GM19467 (cell line): Measurements from ENCODE around the gene BCAS3.
A peak's percentile ranks its signal among the peaks of the same experiment; 100 is the strongest.

Experiments used
- ATAC-seq: cut with Tn5 transposase; IDR thresholded peaks from one replicate; pipeline ENCODE4 v1.9.1; 2021; ENCODE audit warnings: mild to moderate bottlenecking, moderate library complexity; ENCODE audit not compliant: unreplicated experiment

The BCAS3 gene

DNA sequence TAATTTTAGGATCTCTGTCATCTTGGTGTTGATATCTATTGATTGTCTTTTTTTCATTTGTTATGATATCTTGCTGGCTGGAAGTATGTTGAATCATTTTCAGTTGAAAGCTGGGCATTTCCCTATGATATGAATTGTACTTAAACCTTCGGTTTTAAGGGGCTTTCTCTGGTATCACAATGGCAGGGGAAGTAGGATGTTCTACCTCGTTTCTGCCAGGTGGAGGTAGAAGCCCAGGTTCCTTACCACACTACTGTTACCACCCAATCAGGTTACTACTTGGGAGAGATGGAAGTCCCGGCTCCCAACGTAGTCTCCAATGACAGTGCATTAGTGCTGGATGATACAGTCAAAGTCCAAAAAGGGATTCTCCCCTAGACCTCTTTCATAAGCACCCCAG lies 440.3 kb downstream of the BCAS3 start:
- no peak for ATAC-seq

DNA sequence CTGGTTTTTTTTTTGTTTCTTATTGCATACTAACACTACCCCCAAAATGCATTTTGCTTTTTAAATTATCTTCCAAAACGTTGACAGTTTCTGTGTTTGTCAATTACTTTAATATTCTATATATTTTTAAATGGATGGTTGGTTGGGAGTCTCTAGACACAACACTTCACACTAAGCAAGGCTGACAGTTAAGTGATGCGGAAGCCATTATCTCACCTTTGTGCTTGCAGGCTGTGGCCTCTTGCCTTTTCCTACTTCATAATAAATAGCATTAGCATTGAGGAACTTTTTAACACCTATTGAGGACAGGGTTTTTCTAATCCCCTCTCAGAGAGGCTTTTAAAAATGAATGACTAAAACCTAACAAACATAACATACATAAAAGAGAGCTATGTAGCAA lies 441.2 kb downstream of the BCAS3 start:
- no peak for ATAC-seq

DNA sequence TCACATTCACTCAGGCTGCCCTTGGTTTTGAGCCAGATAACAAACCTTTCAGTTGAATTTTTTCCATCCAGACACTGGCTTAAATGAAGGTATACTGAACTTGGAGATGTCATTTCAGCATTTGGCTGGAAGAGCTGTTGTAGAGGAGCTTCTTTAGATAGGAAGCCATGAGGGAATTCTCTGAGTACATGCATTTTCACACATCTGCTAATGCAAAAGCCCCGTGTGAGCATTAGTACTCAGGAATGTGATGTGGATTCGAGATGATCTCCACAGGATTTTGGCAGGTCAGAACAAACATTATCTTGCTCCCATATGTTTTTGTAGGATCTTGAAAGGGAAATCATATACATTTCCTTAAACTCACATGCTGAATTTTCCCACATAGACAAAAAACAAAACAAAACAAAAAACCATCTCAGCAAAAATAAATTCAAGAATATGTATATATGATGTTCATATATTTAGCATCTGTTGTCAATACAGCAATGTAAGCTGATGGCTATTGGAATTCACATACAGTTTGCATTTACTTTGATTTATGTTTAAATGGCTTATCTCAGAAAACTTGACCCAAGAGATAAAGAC lies 444.8 kb downstream of the BCAS3 start:
- no peak for ATAC-seq

DNA sequence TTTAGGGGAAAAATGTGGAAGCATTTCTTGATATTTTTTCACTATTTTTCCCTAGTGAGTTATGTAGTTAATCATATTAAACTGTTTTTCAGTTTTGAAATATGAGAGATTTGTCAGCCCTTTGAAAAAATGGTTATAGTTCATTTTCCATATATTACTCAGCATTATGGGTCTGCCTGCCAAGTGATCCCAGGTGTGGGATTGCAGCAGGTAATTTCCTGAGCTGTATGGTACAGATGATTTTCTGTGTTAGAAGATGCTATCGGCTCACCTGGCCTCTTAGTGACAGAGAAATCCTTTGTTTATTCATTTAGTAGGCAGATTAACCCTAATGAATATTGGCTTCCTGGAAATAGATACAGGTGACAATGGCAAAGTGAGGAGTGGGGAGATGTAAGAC lies 446.9 kb downstream of the BCAS3 start:
- ATAC-seq, result no peak

DNA sequence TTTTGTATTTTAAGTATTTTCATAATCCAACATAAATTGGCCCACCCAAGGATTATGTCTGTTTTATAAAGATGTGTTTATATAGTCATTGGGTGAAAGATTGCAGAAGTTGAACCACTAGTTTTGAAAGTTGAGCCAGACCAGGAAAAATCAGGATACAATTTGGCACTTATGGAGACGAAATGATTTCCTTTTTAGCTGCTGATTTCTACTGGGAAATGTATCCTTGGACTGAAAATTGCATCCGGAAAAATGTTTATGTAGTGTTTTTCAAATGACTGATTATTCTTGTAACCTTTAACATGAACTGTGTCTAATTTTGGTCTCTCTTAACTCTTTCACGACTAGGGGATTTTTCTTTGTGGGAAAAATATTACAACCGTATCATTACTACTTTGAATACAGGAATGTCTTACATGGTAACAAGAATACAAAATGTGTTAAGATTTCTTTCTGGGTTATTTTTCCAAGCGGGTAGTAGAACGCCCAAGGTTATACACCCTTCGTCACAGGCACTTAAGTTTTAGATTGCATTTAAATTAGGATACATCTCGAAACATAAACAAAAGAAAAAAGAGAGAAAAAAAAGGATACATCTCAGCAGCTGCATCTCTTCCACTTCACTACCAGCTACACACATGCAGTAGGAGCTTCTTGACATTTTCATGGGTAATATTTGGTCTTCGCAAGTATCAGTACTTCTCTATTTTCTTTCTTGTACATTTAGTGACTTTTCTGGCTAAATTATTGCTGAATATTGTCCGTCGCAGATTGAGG lies 449.0 kb downstream of the BCAS3 start:
- ATAC-seq, result no peak

DNA sequence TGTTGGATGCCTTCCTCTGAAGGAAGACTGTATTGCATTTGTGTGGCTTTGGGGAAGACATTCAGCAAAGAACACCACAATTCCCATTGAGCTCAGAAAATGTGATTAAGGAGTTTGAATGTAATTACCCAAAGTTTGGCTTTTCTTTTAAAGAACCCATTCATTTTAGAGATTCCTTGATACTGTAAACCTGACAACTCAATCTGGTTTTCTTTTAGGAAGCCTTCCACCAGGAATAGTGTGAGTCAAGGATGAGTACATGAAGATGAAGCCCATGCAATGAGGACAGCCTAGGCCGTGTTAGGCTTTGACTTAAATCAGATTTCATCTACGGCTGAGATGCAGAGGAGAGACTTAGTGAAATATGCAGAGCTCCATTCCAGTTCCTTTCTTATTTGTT lies 450.3 kb downstream of the BCAS3 start:
- ATAC-seq, result no peak

DNA sequence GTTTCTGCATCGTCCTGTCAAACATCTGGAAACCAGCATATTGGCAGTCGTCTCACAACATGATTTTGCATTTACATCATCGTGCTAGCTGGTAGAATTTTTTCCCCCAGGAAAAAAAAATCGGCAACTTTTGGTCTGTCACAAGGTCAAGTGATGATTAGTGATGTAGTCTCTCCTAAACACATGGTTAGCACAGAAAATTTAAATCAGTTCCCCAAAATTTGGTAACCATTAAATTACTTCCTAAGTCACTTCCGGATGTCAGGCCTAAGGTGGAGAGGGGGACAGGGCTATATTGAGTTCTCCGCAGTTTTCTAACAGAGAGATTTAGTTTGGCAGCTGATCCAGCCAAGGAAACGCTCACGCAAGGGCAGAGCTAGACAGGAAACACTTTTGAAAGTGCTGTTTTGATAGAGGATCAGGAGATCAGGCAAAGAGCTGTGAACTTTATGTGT lies 451.0 kb downstream of the BCAS3 start:
- ATAC-seq, result no peak

DNA sequence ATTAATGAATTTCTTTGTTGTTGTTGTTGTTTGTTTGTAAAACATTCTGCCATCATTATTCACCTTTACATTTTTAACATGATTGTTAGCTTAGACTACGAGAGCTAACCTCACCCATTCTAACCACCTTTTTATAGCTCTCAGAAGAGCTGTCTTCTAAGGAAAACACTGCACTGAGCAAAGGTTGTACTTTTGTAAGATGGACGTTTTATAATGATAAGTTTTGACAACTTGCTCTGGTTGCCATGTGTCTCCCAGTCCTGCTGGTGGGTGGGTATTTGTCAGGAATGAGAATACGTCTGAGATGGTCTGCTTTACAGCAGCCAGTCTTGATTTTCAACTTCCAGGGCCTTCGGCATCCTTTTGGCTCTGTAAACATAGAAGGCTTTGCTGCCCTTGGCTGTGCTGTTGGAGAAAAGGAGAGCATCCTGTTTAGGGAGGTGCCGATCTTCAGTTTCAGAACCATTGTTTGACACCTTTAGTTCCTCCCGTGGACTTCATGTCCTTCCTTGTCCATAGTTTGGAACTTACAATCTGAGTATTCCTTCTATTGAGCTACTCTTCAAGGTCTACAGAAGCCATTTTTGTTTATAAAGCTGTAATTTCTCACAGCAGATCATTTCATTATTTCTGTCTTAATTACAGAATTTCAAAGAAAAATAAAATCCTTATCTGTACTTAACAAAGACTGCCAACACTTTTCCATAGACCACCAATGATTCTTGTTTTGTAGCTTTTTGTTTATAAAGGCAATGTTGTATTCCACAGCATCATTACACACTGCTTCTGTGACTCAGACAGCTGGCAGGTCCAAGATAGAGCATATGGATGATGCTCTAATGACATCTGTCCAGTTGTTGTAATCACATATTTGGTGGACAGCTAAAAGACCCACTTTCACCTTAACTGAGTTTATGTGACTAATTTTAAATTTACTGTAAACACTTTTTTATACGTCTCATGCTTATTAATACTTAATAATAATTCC lies 451.9 kb downstream of the BCAS3 start:
- ATAC-seq, result no peak

DNA sequence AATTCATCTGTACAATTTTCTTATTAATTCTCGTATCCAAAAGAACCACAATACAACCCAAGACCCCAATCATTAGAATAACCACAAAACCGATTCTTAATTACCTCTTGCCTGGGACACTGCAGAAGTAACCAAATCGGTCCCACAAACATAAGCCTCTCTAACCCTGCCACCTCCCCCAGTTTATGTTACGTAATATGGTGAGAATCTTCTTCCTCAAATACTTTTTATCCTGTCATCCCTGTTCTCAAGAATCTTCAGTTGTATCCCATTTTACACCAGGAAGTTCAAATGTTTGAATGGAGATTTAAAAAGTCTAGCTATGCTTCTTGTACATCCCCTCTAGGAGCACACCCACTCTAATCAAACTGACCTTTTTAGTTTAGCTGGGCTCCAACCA lies 452.7 kb downstream of the BCAS3 start:
- no peak for ATAC-seq

DNA sequence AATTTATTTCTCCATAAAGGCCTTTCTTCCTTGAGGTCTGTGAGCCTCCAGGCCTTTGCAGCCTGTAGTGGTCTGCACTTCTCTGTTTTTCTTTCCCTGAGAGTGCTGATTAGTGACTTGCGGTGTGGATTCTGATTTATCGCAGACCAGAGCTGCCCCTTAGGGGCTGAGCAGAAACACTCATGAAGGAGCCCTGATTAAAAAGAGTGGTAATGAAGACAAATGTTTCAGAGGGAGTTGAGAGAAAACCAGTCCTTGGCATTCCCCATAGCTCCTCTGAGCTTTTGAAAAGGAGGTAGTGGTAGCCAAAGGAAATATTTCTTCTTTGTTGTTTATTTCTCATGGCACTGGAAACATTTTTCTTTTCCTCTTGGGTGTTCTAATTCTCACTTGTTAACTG lies 453.9 kb downstream of the BCAS3 start:
- ATAC-seq, result no peak

DNA sequence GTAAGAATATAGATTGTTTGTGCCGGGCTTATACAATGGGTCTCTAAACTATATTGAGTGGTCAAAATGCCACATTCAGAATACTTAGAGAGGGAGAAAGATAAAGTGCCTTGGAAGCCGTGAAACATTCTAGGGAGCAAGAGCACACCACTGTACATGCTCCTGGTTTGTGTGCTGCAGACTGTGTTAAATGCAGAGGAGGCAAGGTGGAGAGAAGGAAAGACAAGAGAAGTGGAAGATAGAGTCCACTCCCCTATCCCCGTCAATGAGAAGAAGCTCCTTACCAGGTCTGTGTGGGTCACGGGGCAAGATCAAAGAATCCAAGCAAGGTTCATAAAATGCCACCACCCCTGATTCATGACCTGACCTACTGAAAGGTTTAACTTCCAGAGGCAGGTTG lies 454.9 kb downstream of the BCAS3 start:
- ATAC-seq, result no peak

DNA sequence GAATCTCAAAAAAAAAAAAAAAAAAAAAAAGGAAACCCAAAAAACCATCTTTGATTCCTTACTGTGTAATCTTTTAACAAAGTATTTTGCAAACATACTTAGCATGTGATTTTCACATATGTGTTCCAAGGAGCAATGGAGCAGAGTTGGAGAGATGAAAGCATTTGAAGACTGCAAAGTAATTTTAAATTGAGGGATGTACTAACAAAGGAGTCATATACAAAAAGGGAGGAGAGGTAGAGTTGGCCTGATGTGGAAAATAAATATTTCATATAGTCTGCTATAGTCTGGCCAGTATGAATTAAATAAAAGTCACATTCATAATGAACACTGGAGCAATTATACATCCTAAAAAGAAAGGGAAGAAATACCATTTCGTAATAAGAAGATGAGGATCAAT lies 456.2 kb downstream of the BCAS3 start:
- no peak for ATAC-seq

DNA sequence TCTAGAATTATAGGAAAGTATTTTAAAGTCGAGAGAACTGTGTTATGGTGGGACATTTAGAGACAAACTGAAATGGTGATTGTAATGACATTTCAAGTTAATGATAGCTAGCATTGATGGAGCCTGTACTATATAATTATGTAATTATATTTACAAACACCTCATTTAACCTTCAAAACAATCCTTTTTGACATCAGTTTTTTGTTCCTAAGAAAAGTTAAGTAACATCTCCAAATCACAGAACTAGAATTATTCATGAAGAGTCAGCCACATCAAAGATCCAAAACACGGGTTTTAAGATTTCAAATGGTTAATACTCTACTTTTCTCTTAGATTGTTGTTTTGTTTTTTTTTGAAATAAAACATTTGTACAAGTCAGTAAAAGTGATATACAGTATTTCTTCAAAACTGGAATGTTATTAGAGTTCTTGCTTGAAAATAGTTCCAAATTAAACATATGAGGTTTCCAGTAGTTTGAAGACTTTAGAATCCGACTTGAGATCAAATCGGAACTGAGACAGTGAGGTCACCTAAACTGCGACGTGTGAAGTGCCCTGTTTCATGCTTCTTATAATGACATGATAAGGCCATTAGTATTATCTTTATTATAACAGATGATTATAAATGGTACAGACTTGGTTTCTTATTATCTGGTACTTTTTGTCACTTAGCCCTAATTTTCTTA lies 457.0 kb downstream of the BCAS3 start:
- ATAC-seq, result no peak

DNA sequence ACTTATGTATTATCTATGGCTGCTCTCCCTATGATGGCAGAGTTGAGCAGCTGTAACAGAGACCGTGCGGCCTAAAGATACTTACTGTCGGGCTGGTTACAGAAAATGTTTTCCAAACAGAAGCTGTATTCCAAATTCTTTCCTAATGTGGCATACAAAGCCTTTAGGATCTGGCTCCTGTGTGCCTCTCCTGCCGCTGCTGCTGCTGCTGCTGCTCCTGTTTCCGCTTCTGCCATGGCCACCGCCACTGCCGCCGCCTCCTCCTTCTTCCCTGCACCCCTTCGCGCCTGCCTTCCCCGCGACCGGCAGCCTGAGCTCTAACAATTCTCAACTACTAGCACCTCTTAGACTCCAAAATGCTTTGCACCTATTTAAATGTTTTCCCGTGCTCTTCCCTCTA lies 458.1 kb downstream of the BCAS3 start:
- ATAC-seq, result no peak

DNA sequence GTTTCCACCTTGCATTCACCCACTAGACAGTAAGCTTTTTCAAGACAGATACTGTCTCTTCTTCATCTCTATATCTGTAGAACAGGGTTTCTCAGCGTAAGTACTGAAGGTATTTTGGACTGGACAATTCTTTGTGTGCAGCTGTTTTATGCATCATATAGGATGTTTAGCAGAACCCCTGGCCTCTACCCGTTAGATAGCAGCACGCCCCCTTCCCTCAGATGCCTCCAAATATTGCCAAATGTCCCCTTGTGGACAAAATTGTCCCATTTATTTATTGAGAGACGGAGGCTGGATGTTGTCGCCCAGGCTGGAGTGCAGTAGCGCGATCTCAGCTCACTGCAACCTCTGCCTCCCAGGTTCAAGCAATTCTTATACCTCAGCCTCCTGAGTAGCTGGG lies 458.6 kb downstream of the BCAS3 start:
- no peak for ATAC-seq

DNA sequence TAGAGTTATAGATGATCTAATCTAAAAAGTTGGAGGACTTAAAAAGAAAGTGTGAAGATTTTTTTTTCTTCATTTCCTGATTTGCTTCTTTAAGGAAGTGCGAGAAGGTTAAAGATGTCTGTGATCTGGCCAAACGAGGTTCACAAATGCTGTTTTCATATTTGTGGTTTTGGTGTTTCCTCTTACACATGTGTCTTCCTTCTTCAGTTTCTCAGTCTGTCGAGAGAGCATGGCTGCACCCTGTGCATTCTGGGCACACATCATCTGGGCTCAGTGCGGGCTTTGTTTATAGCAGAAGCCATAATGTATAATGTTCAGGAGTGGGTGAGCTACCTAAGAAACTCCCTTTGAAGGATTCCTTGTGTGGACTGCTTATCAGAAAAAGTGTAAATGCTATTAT lies 461.6 kb downstream of the BCAS3 start:
- peak; percentile 89 for ATAC-seq

DNA sequence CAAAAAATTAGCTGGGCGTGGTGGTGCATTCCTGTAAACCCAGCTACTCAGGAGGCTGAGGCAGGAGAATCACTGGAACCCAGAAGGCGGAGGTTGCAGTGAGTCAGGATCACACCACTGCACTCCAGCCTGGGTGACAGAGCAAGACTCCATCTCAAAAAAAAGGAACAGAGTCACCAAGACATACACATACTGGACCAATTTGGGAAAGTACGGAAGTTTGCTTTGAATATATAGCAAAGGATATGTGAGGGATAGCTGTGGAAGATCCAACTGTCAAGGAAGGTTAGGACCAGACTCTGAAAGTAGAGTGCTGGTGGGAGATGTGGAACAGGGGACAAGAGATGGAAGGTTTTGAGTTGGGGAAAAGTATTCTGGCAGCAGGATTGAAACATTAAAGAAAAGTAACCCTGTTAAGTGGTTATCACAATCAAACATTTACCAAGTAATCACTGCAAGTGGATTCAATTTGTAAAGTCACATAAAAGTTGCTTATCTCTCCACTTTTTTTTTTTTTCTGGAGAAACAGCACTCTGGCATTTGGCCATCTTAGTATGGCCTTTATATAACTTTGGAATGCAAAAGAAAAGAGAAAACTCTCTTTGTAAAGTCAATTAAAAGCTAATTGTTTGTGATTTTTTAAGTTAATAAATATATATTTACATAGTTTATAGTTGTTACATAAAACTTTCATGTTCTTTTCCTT lies 462.6 kb downstream of the BCAS3 start:
- ATAC-seq, result no peak

DNA sequence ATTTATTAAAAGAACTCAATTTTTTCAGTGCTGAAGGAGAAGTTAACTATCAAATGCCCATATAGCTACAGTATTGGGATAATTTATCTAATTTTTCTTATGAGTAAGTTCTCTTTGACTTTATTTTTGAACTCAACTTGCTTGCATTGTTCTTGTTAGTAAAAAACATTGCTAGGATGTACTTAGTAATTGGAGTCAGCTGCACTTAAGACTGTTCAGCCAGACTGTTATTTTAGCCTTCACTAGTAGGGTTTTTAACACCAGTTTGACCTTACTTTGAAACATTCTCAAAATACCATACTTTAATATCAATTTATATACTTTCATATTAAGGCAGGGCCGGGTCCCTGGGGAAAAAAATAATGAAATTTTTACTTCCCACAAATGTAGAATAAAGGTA lies 465.4 kb downstream of the BCAS3 start:
- no peak for ATAC-seq

DNA sequence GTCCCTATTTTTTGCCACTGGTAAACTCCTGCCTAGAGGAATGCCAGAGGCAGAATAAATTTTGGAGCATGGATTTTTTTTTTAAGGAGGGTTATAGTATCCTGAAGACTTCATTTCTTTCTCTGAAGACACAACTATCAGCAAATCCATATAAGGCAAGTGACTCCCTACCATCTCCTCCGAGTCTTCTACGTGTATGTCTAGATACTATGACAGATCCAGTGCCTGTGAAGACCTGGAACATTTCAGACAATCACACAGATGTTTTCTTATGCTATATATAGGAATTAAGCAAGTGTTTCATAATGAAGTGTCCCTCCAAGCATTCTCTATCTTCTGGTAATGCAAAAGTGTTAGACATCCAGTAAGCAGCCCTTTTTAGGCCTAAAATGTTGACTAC lies 466.5 kb downstream of the BCAS3 start:
- ATAC-seq, result no peak
